ENCODE data around the gene ZNF614. TPM values are rescaled to one million over a fixed set of nuclear protein-coding genes. Genes with fewer than 3 reads are reported as not detected.

ZNF614 gene
- total and polyA plus RNA-seq, 10 of the 15 experiments (the other 5 are each of a cell fraction or from before 2014, with no cell fraction given), result 3.9 to 16.0 (median 9.6) TPM

- WGBS (ENCODE audit: insufficient coverage, insufficient replicate concordance, low lambda C conversion rate, missing lambda C conversion rate), result 2% methylated on average over 60 of the region's 60 CpGs
- ATAC-seq (peak; percentile 96), FAIRE-seq (peak; percentile 88), DNase-seq (ENCODE audit: low read depth, low spot score) (peak; percentile 64)
- in situ Hi-C loops (cut with MboI), result no loop called here
- CTCF ChIA-PET, result interaction anchor here (0.9 to 1.1 kb wide), 2 partner anchors 14 to 26 kb away, joined by 3 read pairs; no protein-coding TSS in a partner anchor
- SMC1A ChIA-PET (ENCODE audit: uncharacterized antibody, unreplicated experiment), result no interaction called here
- intact Hi-C loops (cut with micrococcal nuclease; ENCODE audit: unreplicated experiment), result loop anchor here (1.0 to 10.0 kb wide), 2 partner anchors 21 to 124 kb away; partner anchors contain the start of genes ZNF613 and ZNF614
- Histone ChIP-seq H3K36me3 (ENCODE audit: control insufficient read depth in 2 of 2, insufficient read depth in 2 of 2, low read length in 1 of 2) (peaks cover 0 to 12% of the 10 kb centered on the region in 2 experiments; a peak in 2 of 4 replicates), H3K27ac (ENCODE audit: control insufficient read depth, insufficient read depth) (peak within 1 kb of the TSS; percentile 97), H3K4me3 (peak within 1 kb of the TSS; percentile 76), H3K9me3 (replicated peaks; ENCODE audit: control insufficient read depth, insufficient read depth, low read length) (peaks cover 17% of the 10 kb centered on the region), H3K4me1 (ENCODE audit: control insufficient read depth, insufficient read depth, low read length) (no peaks in the 10 kb centered on the region), H3K79me2 (ENCODE audit: control insufficient read depth, insufficient read depth, low read length) (peaks cover 4% of the 10 kb centered on the region), H2AFZ (ENCODE audit: control insufficient read depth, low read depth, low read length) (peak within 1 kb of the TSS; percentile 99), H3K9ac (ENCODE audit: control insufficient read depth, insufficient read depth, low read length) (peak within 1 kb of the TSS; percentile 93), H3K4me2 (ENCODE audit: control insufficient read depth, insufficient read depth) (peak within 1 kb of the TSS; percentile 92), H4K20me1 (ENCODE audit: control insufficient read depth, insufficient read depth) (no peaks in the 10 kb centered on the region), H3K27me3 (replicated peaks in 1 of 2; ENCODE audit: control insufficient read depth in 2 of 2, insufficient read depth in 2 of 2, low read length in 1 of 2) (no peaks in the 10 kb centered on the region)
- RAD21 ChIA-PET (ENCODE audit: unreplicated experiment), result interaction anchor here (1.1 to 1.9 kb wide), 2 partner anchors 20 to 141 kb away, joined by 3 to 7 read pairs; partner anchors contain the start of genes PPP2R1A and ZNF614
- BruUV-seq (replicated peaks), result TSS peak; percentile 97
- POLR2A ChIA-PET, result interaction anchor here (0.6 kb wide), 2 partner anchors 12 to 35 kb away, joined by 3 to 5 read pairs; no protein-coding TSS in a partner anchor
- TF ChIP-seq YY1 (IDR thresholded peaks at IDR 0.05; ENCODE audit: low read depth, low read length) (peak; percentile 99), TBL1XR1 (IDR thresholded peaks at IDR 0.05; ENCODE audit: low read depth, low read length) (no peak), EGR1 (IDR thresholded peaks at IDR 0.05; ENCODE audit: borderline replicate concordance in 1 of 2, low read depth in 2 of 2, low read length in 2 of 2) (peak in 1 of 2 experiments; percentile 73; a peak in 2 of 3 replicates), MTA2 (IDR thresholded peaks at IDR 0.05; ENCODE audit: low read depth) (no peak), JUND (IDR thresholded peaks at IDR 0.05; ENCODE audit: low read depth, low read length) (no peak), MLLT1 (IDR thresholded peaks at IDR 0.05) (peak; percentile 80; the same call in 1 of the 2 replicates), TCF7 (IDR thresholded peaks at IDR 0.05; ENCODE audit: borderline replicate concordance) (no peak), PAX8 (IDR thresholded peaks at IDR 0.05) (peak; percentile 68; the same call in 1 of the 2 replicates), ZSCAN29 (IDR thresholded peaks at IDR 0.05) (peak; percentile 26; the same call in 1 of the 2 replicates), CBFB (IDR thresholded peaks at IDR 0.05; ENCODE audit: low read depth) (0 out of 2 replicates have a peak, but pooled peaks have one; percentile 29), CHD1 (IDR thresholded peaks at IDR 0.05; ENCODE audit: low read depth, low read length) (no peak), LARP7 (IDR thresholded peaks at IDR 0.05) (no peak)
- TF ChIP-seq, protein P1, sequence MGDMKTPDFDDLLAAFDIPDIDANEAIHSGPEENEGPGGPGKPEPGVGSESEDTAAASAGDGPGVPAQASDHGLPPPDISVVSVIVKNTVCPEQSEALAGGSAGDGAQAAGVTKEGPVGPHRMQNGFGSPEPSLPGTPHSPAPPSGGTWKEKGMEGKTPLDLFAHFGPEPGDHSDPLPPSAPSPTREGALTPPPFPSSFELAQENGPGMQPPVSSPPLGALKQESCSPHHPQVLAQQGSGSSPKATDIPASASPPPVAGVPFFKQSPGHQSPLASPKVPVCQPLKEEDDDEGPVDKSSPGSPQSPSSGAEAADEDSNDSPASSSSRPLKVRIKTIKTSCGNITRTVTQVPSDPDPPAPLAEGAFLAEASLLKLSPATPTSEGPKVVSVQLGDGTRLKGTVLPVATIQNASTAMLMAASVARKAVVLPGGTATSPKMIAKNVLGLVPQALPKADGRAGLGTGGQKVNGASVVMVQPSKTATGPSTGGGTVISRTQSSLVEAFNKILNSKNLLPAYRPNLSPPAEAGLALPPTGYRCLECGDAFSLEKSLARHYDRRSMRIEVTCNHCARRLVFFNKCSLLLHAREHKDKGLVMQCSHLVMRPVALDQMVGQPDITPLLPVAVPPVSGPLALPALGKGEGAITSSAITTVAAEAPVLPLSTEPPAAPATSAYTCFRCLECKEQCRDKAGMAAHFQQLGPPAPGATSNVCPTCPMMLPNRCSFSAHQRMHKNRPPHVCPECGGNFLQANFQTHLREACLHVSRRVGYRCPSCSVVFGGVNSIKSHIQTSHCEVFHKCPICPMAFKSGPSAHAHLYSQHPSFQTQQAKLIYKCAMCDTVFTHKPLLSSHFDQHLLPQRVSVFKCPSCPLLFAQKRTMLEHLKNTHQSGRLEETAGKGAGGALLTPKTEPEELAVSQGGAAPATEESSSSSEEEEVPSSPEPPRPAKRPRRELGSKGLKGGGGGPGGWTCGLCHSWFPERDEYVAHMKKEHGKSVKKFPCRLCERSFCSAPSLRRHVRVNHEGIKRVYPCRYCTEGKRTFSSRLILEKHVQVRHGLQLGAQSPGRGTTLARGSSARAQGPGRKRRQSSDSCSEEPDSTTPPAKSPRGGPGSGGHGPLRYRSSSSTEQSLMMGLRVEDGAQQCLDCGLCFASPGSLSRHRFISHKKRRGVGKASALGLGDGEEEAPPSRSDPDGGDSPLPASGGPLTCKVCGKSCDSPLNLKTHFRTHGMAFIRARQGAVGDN (IDR thresholded peaks at IDR 0.05), result no peak
Observed at GRCh38 chr19:52048555-52049501, 20.6 kb upstream of the ZNF614 start, which contains the start of gene ZNF432. TSS of gene ZNF432 (minus strand) at chr19:52048838. CDS start at chr19:52046868, 1,970 bp downstream.

Data from GM12878 (cell line).